WTC11 (cell line): Measurements from ENCODE around the gene SVIP. TPM values are rescaled to one million over a fixed set of nuclear protein-coding genes. Genes with fewer than 3 reads are reported as not detected.

ENCODE experiments used
- ATAC-seq: fragments of 200-7000 bp; cut with Tn5 transposase; 2 replicates; pipeline ENCODE4 v1.10.0; 2021; ENCODE audit warnings: mild to moderate bottlenecking, moderate library complexity
- CTCF ChIA-PET: fragments of 300-600 bp; sonication (Branson Sonifier 250); formaldehyde crosslinking; loops from one replicate; lab custom pipeline; 2021; ENCODE audit warnings: antibody characterized with exemption; lab: Charles Lee
- POLR2A ChIA-PET: fragments of 350-600 bp; sonication (Branson Sonifier 250); formaldehyde crosslinking; loops from one replicate; lab custom pipeline; 2021; ENCODE audit warnings: antibody characterized with exemption; lab: Charles Lee
- DNase-seq: peaks from one replicate; pipeline ENCODE4 v3.0.0; 2021; ENCODE audit warnings: low spot score
- H3K27ac Mint-ChIP-seq: 2 replicates; pipeline ENCODE4 v1.8.0; 2021; ENCODE audit warnings: mixed read lengths
- H3K27me3 Mint-ChIP-seq: 2 replicates; pipeline ENCODE4 v1.8.0; 2021; ENCODE audit warnings: low read depth, mild to moderate bottlenecking, moderate library complexity, mixed read lengths
- H3K36me3 Mint-ChIP-seq: 2 replicates; pipeline ENCODE4 v1.8.0; 2021; ENCODE audit warnings: mixed read lengths
- H3K4me1 Mint-ChIP-seq: 2 replicates; pipeline ENCODE4 v1.8.0; 2022; ENCODE audit warnings: mixed read lengths
- H3K4me3 Mint-ChIP-seq: 2 replicates; pipeline ENCODE4 v1.8.0; 2021; ENCODE audit warnings: mild to moderate bottlenecking, moderate library complexity, mixed read lengths
- H3K9me3 Mint-ChIP-seq: 2 replicates; pipeline ENCODE4 v1.8.0; 2021; ENCODE audit warnings: mixed read lengths
- EMX1 ChIP-seq: fragments of 250-450 bp; sonication (Bioruptor Pico); IDR thresholded peaks from 2 replicates; pipeline ENCODE4 v1.8.0; 2021; ENCODE audit warnings: mild to moderate bottlenecking
- FOXJ3 ChIP-seq: sonication (generic); formaldehyde crosslinking; IDR thresholded peaks from 2 replicates; pipeline ENCODE4 v1.9.0; 2021; ENCODE audit warnings: missing genetic modification reagents, mild to moderate bottlenecking, borderline replicate concordance
- IRF2 ChIP-seq: sonication (generic); formaldehyde crosslinking; IDR thresholded peaks from 2 replicates; pipeline ENCODE4 v1.8.0; 2022; ENCODE audit warnings: low read depth, missing genetic modification reagents, borderline replicate concordance
- NFE2L1 ChIP-seq: sonication (generic); formaldehyde crosslinking; IDR thresholded peaks from 2 replicates; pipeline ENCODE4 v1.8.1; 2023; ENCODE audit warnings: missing genetic modification reagents
- OVOL2 ChIP-seq: fragments of 250-450 bp; sonication (Bioruptor Pico); IDR thresholded peaks from 2 replicates; pipeline ENCODE4 v1.9.0; 2021; ENCODE audit warnings: mild to moderate bottlenecking, borderline replicate concordance
- RORB ChIP-seq: fragments of 250-450 bp; sonication (Bioruptor Pico); IDR thresholded peaks from 2 replicates; pipeline ENCODE4 v1.9.0; 2021; ENCODE audit warnings: mild to moderate bottlenecking
- SMAD3 ChIP-seq: sonication (generic); formaldehyde crosslinking; IDR thresholded peaks from 2 replicates; pipeline ENCODE4 v1.8.0; 2022; ENCODE audit warnings: missing genetic modification reagents, mild to moderate bottlenecking, borderline replicate concordance
- SOX15 ChIP-seq: fragments of 250-450 bp; sonication (Bioruptor Pico); IDR thresholded peaks from 2 replicates; pipeline ENCODE4 v1.9.0; 2021; ENCODE audit warnings: mild to moderate bottlenecking
- TP53 ChIP-seq: sonication (generic); formaldehyde crosslinking; IDR thresholded peaks from 2 replicates; pipeline ENCODE4 v1.8.1; 2023; ENCODE audit warnings: mild to moderate bottlenecking, missing genetic modification reagents
- USF2 ChIP-seq: sonication (generic); formaldehyde crosslinking; IDR thresholded peaks from 2 replicates; pipeline ENCODE4 v1.8.1; 2023; ENCODE audit warnings: mild to moderate bottlenecking, missing genetic modification reagents, moderate library complexity
- ZBTB43 ChIP-seq: sonication (generic); formaldehyde crosslinking; IDR thresholded peaks from 2 replicates; pipeline ENCODE4 v1.8.1; 2023; ENCODE audit warnings: mild to moderate bottlenecking, missing genetic modification reagents
- ZNF121 ChIP-seq: sonication (generic); formaldehyde crosslinking; IDR thresholded peaks from 2 replicates; pipeline ENCODE4 v1.8.0; 2023; ENCODE audit warnings: missing genetic modification reagents
- ZNF219 ChIP-seq: sonication (generic); formaldehyde crosslinking; IDR thresholded peaks from 2 replicates; pipeline ENCODE4 v1.8.0; 2023; ENCODE audit warnings: missing genetic modification reagents, mild to moderate bottlenecking, borderline replicate concordance
- ZNF423 ChIP-seq: fragments of 250-450 bp; sonication (Bioruptor Pico); IDR thresholded peaks from 2 replicates; pipeline ENCODE4 v2.1.2; 2022; ENCODE audit warnings: mild to moderate bottlenecking, moderate library complexity
- ZSCAN18 ChIP-seq: fragments of 250-450 bp; sonication (Bioruptor Pico); IDR thresholded peaks from 2 replicates; pipeline ENCODE4 v2.1.2; 2022; ENCODE audit warnings: mild to moderate bottlenecking, moderate library complexity
- total RNA-seq: library from RNA; stranded (reverse); gene quantifications from 3 replicates; pipeline ENCODE4 v1.2.3, GENCODE V29; 2021

The SVIP gene
- total RNA-seq, 1 experiment from 2014 or later = 9.1 TPM

- Mint-ChIP-seq H3K4me3 (no peak overlapping the region), H3K36me3 (no peaks in the 10 kb centered on the region)
- POLR2A ChIA-PET = no interaction called here
- TF ChIP-seq ZSCAN18 (CRISPR knock-in tag) (no peak), ZNF219 (no peak), USF2 (CRISPR knock-in tag) (no peak), OVOL2 (CRISPR knock-in tag) (no peak), TP53 (no peak), NFE2L1 (no peak), EMX1 (CRISPR knock-in tag) (no peak), RORB (CRISPR knock-in tag) (no peak), ZBTB43 (CRISPR knock-in tag) (no peak), IRF2 (CRISPR knock-in tag) (no peak)
- TF ChIP-seq, all 79 proteins: peak for 0
- Mint-ChIP-seq H3K27ac (no peak overlapping the region), H3K9me3 (peaks cover 3% of the 10 kb centered on the region), H3K27me3 (no peaks in the 10 kb centered on the region), H3K4me1 (peaks cover 2% of the 10 kb centered on the region; the same call in 1 of the 2 replicates)
- no peak for DNase-seq
- no peak for ATAC-seq
- CTCF ChIA-PET = interaction anchor here (0.7 to 1.4 kb wide), 2 partner anchors 13 to 142 kb away, joined by 3 read pairs; no protein-coding TSS in a partner anchor
These were observed 54.9 kb downstream of the SVIP start for GRCh38 chr11:22774716-22775115.

GRCh38 chr11:22769081-22769480 lies 60.5 kb downstream of the SVIP start:
- H3K27ac Mint-ChIP-seq = no peak overlapping the region
- TF ChIP-seq SOX15 (CRISPR knock-in tag) (no peak), FOXJ3 (CRISPR knock-in tag) (no peak), ZNF121 (no peak), SMAD3 (CRISPR knock-in tag) (no peak), IRF2 (CRISPR knock-in tag) (no peak), ZNF423 (no peak)
- CTCF ChIA-PET = no interaction called here

More at GRCh38 chr11:22769081-22769480, 60.5 kb downstream of the SVIP start:
- Mint-ChIP-seq H3K27me3 (no peaks in the 10 kb centered on the region), H3K36me3 (no peaks in the 10 kb centered on the region), H3K4me1 (no peaks in the 10 kb centered on the region), H3K9me3 (peaks cover 5% of the 10 kb centered on the region), H3K4me3 (no peak overlapping the region)
- ATAC-seq = no peak
- no peak for DNase-seq
- POLR2A ChIA-PET = no interaction called here

Other genes with a start within 250 kb of the SVIP start
- gene FANCF, start 204.0 kb downstream of the SVIP start, total RNA-seq = 23.0 to 23.4 TPM (median 23.2 TPM) in 3 replicates
- gene GAS2, start 163.2 kb downstream of the SVIP start, total RNA-seq = 1.8 to 3.0 TPM (median 2.4 TPM) in 3 replicates
- not detected in 3 replicates for gene CCDC179, start 30.7 kb upstream of the SVIP start, total RNA-seq